Stimulated activated CD8-positive, alpha-beta memory T cell treated with anti-CD3 and anti-CD28 coated beads, Interleukin-4, amount 100 ng/mL, for 1 hour (primary cell): ENCODE results near the gene IGF1.

ENCODE experiments used
- DNase-seq, 2 donors: peaks; one replicate each; pipeline ENCODE4 v3.0.0-alpha.2; 2020; ENCODE audit warnings: low read depth in 2 of 2, low spot score in 1 of 2

IGF1 gene

DNA sequence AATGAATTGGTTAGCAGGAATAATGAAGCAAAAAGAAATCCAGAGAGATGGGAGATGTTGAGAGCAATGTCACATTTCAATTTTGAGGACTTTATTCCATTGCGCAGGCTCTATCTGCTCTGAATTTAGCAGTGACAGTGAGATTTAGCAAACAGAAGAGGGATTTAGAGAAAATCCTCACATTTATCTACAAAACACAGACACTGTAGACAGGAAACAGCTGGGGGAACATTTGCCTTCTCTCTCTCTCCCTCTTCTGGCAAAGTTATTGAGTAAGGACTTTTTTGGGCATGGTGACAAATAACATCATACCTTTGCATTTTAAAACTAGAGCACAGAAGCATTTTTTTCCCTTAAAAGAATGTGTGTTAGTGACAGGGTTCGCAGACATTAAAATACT lies at the start of gene IGF1:
IGF1 (minus strand) TSS at position 158 of the 400 bp plus-strand sequence. CDS start 182 bp downstream, outside the sequence.
- no peak for DNase-seq

DNA sequence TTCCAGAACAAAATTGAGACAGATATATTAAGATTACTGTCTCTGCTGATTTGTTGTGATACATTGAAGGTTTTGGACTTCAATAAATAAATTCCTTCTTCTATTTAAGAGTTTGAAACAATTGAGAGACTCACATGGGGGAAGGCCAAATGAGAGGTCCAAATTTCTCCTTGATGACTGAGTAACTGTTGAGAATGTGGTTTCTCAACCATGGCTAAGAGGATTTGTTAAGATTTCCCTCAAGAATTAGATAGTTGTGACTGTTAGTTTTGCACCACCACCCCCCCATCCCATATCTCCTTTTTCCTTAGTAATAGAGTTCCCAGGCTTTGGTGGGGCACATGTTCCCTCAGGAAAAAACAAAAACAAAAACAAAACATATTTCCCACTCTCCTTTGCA lies 47.7 kb upstream of the IGF1 start:
- no peak for DNase-seq

DNA sequence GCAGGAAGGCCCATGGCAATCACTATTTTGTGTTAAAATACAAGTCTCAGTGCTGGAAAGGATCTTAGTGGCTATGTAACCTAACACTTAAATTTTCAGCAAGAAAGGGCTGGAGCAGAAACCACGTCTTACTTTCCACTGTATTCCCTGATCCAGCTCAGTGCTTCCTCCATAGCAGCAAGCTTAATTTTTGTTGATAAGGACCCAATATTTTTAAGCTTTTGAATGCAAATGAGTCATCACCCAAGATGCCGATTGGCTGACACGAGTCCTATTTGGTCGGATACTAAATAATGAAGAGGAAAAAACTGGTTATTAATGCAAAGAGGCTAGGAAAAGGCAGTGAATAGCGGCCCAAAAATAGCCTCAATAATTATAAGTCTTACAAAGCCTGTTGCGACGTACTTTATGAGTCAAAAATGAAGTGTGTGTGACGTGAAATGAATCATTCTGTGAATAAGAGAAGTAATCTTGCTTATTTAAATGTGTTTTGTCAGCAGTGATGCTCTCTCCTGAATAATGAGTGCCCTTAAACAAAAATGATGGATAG lies 46.9 kb upstream of the IGF1 start:
- DNase-seq, result no peak

DNA sequence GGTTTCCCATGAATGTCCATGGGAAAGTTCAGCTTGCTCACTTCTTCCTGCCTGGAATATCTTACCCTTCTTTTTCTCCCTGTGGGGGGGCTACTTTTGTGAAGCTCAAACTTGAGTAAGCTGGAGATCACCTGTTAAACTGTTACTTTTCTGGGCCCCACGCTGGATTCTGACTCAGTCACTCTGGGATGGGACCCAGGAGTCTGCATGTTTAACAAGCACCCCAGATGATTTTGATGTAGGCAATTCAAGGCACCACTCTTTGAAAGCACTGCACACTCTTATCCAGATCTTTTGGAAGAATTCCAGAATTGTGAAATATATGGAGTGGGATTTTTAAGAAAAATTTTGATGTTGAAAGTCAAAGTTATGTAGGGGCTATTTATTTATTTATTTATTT lies 46.3 kb upstream of the IGF1 start:
- DNase-seq, result no peak

DNA sequence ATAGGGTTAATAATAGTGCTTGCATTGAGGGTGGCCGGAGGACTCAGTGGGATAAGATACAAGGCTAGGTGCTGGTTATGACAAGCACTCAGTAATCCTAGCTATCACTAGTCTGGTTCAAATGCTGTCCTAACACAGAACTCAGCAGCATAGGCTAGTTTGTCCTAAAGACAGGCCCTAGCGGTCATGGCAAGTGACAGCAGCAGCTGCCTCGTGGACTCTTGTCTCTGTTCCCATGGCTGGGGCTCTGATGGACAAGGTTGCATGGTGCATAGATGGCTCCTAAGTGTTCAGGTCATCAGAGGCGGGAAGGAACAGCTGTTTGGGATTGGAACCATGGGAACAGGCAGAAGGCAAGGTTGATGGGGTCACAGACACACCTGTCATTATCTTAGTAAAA lies 42.4 kb upstream of the IGF1 start:
- no peak for DNase-seq

DNA sequence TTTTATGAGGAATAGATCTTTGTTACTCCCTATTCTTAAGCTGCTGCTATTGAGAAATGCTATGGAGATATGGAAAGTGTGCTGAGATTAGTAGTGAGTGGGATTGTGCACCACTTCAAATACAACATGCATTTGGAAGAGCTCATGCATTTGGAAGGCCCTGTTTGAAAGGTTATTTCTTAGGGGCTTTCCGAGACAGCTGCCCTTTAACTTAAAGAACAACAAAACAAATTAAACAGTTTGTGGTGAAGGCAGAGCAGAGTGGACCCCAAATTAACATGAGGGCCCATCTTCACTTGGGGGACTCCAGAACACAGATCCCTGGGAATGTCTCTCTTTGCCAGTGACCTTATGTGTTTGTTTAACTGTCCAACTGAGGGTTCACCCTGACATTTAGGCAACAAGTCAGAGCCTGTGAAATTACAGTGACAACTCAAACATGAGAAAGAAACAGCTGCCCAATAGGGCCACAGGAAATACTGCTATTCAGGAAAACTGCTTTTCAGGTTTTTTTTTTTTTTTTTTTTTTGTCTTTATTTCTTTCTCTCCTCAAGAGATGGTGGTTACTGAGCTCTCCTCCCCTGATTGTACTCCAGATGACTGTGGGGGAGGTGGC lies 41.4 kb upstream of the IGF1 start:
- DNase-seq, result no peak

DNA sequence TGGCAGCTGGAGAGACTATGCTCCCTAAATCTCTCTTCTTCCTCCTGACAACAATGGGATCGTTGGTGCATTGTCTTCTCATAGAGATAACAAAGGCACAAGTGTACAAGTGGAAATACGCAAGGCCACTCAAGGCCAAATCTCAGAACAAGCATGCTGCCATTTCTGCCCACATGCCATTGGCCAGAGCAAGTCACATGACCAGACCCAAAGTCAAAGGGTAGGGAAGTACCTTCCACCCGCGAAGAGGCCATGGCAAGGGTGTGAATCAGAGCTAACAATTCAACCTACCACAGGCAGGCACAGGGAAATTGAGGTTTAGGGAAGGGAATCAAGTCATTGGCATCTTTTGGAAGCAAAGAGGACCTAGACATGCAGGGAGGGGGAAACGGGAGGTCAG lies 38.5 kb upstream of the IGF1 start:
- DNase-seq, result no peak

DNA sequence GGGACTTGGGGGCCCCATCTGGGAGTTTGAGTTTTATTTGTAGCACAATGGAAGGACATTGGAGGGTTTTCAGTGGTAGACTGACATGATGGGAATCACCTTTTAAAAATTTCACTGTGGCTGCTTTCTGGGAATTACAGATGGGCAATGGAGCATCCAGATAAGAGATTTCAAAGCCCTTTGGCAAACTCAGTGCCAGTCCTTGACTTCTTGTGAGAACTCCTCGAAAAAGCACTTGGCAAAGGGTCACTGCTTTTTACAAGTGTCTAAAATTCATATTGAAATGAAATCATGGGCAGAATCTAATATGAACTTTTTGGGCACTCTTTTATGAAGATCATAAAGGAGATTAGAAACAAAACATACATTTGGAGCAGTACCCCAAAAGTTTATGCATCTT lies 34.3 kb upstream of the IGF1 start:
- no peak for DNase-seq

DNA sequence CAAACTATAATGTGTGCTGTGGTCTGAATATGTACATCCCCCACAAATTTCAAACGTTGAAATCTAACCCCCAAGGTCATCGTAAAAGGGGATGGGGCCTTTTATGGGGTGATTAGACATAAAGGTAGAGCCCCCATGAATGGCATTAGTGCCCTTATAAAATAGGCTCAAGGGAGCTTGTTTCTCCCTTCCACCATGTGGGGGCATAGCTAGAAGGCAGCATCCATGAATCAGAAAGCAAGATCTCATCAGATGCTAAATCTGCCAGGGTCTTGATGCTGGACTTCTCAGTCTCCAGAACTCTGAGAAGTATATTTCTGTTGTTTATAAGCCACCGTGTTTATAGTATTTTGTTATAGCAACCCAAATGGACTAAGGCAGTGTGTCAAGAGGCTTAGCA lies 33.4 kb upstream of the IGF1 start:
- no peak for DNase-seq

DNA sequence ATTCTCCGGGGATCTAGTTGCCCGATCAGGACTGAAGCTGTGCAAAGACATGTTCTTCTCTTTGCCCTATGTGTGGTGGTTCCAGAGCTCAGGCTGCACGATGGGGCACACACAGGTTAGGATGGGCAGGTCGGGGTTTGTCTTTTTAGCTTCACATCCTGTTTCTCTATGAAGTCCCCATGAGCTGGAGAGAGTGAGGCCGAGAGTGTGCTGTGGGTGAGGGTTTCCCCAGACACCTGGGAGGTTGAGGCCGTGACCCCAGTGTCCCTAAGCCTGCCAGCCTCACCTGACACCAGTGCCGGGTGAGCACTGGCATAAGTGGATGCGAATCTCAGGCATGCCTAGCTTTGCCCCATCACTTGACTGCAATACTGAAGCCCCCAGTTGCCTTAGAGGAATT lies 32.9 kb upstream of the IGF1 start:
- DNase-seq, result no peak

DNA sequence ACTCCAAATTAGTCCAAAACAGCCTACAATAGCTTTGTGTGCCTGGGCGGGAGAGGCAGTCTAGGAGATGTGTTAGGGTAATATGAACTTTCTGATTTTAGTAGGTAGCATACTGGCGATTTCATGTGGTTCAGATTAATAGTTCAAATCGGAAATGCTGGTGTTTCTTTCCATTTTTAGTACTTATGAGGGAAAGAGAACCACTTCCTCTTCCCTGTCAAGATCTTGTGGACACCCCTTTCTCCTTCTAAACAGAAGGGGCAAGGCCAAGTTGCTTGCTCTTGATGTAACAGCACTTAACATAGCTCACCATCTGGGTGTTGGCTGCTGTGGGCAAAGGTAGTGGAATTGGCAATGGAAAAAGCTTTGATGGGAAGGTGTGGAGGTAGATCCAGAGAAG lies 32.2 kb upstream of the IGF1 start:
- no peak for DNase-seq

DNA sequence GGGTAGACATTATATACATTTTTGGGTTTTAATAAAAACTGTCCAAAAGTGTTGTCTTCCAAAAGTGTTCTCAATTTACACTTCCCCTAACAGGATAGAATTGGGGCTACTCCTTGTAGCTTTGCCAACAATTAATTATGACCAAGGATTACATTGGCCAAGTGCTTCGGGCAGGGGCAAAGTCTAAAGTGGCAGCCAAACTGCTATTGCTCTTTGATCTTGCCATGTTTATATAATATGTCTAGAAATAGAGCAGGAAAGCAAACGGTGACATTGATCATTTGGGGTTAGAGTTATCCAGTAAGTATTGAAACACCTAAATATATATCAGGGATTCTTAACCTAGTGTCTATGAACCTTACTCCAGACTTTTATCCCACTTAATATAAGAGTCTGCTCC lies 31.2 kb upstream of the IGF1 start:
- no peak for DNase-seq

DNA sequence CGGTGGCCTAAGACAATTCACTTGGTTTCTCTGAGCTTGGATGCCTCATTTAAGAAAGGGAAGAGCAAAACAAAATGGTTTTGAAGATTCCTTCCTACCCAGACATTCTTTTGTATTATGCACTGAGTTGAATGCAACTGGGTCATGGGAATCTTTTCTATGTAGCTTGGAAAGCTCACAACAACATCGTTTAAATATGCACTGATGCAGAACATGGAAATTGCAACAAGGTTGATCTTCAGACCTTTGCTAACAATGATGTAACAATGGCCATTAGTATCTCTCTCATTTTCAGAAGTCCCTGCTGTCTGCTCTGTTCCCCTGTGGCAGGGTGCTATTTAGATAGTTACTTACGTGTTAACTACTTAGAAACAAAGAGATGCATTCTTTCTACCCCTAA lies 30.1 kb upstream of the IGF1 start:
- DNase-seq, result no peak

DNA sequence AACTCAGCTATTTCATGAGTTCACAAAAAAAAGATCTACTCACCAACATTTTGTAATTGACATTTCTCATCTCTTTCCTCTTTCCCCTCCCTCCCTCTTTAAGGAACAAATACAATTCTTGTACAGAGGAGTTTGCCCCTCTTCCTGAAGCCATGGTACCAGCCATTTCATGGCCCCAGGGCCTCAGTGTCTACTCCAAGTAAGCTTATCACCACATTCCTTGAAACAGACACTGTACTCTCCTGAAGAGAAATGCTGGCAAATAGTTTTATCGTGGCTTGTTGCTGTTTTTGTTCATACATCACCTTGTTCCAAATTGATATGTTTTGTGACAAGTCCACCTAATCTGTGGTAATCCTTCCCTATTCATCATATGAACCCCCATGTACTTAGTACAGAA lies 29.7 kb upstream of the IGF1 start:
- DNase-seq, result no peak

DNA sequence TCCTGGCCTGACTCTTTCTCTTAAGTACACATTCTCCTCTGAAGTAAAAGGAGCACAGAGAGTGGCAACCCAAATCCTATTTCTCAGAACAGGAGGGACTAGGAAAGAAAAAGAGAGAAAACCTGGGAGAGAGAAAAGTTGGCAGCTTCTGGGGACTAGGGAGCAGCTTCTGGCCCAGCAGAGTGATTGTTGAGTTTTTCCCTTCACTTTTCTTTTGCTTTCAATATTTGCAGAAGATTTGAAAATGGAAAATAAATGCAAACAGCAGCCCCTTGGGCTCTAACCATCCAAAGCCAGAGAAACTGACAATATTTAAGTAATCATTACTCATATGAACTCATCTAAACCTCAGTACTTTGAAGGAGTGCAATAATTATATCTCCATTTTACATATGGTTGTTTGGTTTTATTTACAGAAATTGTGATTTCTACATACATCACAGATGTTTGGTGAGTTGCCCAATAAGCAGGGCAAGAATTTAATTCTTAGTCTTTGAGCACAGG lies 28.8 kb upstream of the IGF1 start:
- DNase-seq, result no peak

DNA sequence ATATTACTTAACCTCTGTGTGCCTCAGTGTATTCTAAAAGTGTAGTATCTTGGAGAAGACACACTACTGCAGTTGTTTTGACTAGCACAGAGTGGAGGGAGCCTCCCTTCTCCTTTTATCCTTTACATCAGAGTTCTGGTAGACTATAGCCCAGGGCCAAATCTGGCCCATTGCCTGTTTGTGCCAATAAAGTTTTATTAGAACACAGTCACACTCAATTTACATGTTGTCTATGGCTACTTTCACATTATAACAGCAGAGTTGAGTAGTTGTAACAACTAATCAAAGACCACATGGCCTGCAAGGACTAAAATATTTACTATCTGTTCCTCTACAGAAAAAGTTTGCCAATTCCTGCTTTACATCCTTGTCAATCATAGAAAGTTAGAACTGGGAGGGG lies 27.7 kb upstream of the IGF1 start:
- no peak for DNase-seq

DNA sequence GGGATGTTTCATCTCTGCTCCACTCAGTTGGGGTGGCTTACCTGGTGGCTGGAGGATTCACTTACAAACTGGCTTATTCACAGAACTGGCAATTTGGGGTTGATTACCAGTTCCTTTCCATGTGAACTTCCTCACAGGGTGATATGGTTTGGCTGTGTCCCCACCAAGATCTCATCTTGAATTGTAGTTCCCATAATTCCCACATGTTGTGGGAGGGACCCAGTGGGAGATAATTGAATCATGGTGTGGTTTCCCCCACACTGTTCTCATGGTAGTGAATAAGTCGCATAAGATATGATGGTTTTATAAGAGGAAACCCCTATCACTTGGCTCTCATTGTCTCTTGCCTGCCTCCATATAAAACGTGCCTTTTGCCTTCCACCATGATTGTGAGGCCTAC lies 26.9 kb upstream of the IGF1 start:
- DNase-seq, result no peak

DNA sequence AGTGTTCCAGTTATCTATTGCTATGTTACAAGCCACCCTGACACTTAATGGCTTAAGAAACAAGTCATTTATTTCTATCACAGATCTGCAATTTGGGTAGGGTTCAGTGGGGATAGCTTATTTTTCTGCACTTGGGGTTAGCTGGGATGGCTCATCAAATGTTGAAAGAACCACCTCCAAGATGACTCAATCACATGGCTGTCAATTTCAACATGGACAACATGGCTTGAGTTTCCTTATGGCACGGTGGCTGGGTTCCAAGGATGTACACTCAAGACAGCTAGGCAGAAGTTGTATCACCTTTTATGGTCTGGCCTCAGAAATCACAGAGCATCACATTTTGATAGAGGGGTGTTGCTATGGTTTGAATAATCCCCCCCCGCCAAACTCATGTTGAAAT lies 24.5 kb upstream of the IGF1 start:
- no peak for DNase-seq

DNA sequence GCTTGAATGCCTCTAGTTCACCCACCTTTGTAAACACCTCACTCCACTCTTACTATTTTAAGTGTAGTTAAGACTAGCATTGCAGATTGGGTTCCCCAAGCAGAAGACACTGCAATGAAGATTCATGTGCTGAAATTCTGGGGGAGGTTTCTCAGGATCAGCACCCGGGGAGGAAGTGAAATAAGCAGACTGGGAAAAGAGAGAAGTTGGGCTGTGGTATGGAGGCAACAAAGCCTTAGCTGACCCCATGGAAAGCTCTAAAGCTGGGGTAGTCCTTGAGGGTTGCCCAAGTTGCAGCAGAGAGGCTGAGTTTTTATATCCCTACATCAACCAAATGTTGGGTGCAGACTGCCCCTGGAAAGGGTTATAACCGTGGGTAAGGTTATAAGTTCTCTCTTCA lies 23.9 kb upstream of the IGF1 start:
- no peak for DNase-seq

DNA sequence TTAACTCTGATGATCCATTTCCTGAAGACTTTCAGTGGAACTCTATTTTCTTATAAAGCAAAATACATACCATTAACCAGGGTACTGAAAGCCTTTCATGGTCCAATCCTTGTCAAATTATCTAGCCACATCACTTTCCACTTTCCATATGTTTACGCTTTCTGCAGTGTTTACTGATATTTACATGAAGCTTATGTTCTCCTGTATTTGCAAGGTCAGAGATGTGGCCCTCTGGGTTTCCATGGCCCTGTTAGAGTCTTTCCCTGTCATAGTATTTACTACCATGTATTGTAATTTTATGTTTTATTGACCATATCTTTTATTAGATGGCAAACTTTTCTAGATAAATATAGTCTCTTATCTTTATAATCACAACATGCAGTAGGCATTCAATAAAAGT lies 23.5 kb upstream of the IGF1 start:
- DNase-seq, result no peak

DNA sequence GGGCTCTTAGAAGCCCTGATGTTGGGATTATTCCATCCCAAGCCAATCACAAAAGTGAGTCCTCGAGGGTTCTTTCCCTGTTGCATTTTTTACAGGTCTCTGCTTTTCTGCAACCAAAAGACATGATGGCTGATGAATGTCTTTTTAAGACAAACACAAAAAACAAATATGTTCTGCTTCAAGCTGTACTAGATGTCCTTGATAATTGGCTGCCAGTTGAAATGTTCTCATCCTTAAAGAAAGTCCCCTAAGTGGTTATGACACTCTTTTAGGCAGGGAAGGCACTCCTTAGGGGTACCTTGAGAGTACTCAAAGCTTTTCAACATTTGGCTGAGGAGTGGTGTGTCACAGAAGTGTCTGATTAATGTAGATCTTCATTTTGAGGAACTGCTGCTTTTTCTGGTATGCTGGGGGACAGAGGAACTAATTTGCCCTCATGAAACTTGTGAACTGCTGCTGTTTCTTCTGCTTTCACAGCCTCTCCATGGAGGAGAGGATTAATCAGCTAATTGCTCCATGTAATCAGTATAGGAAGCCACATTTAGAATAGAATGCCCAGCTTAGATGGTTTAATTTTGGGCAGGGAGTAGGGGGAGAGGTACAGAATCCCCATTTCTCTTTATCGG lies 22.8 kb upstream of the IGF1 start:
- no peak for DNase-seq

DNA sequence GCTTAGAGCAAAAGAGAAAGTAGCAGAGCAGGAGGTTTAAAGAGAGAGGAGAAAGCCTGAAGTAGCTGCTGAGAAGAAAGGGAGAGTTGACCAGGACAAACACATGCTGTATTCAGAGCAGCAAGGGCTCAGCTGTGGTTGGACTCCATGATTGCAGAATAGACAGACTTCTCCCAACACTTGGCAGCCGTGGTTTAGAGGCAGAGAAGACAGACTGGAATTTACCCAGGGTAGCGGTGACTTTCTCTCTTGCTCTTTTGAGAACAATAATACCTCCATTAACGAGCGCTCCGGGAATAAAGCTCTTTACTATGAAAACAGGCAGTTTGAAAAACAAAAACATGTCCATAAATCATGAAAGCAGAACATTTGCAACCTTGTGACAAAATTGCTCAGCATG lies 21.4 kb upstream of the IGF1 start:
- no peak for DNase-seq

DNA sequence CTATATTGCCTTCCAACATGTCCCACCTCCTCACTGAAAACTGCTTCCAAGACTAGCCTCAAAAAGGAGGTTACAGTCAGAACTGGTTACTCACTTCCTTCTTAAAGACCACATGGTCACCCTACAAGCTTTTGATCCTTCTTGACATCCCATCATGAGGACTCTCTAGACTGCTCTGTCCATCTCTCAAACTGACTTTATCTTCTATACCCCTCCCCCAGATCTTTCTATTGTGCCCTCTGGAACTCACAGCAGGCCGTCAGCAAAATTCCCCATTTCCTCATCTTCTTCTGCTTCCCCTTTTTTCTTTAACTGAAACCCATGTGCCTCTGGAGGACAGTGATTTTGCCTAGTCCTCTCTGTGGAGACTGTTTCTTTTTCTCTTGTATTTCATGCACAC lies 18.1 kb upstream of the IGF1 start:
- DNase-seq, result no peak
